HuH-7.5 (cell line): ENCODE measurements around the gene LCN10.

ENCODE experiments used
- DNase-seq: peaks from one replicate; pipeline ENCODE4 v3.0.0; 2011; ENCODE audit warnings: low spot score

Gene LCN10

GRCh38 chr9:136754626-136755301 lies 12.0 kb upstream of the LCN10 start:
- DNase-seq: no peak

GRCh38 chr9:136754059-136754572 lies 11.4 kb upstream of the LCN10 start:
- DNase-seq: no peak

GRCh38 chr9:136753371-136754058 lies 10.8 kb upstream of the LCN10 start:
- no peak for DNase-seq

GRCh38 chr9:136751814-136752213 lies 9.1 kb upstream of the LCN10 start:
- DNase-seq: no peak

GRCh38 chr9:136751244-136751643 lies 8.5 kb upstream of the LCN10 start:
- DNase-seq: no peak

- DNase-seq: no peak
Measured at GRCh38 chr9:136750526-136750925, 7.8 kb upstream of the LCN10 start.

- no peak for DNase-seq
Measured at GRCh38 chr9:136748666-136749611, 6.2 kb upstream of the LCN10 start.

- DNase-seq: no peak
Measured at GRCh38 chr9:136748201-136748600, 5.5 kb upstream of the LCN10 start, which contains the start of gene LCN6. Gene LCN6 (minus strand): TSS chr9:136748525. CDS start chr9:136748483, 42 bp downstream.

GRCh38 chr9:136747161-136748060 lies 4.7 kb upstream of the LCN10 start:
- DNase-seq: no peak

GRCh38 chr9:136746621-136747020 lies 3.9 kb upstream of the LCN10 start:
- DNase-seq: no peak

GRCh38 chr9:136746155-136746490 lies 3.4 kb upstream of the LCN10 start:
- no peak for DNase-seq

GRCh38 chr9:136745389-136746154 lies 2.8 kb upstream of the LCN10 start:
- no peak for DNase-seq

- DNase-seq: no peak
Measured at GRCh38 chr9:136744773-136745172, 2.0 kb upstream of the LCN10 start.

- no peak for DNase-seq
Measured at GRCh38 chr9:136743639-136744211, 985 bp upstream of the LCN10 start.

GRCh38 chr9:136741883-136742571 lies 713 bp downstream of the LCN10 start:
- no peak for DNase-seq

GRCh38 chr9:136740971-136741882 lies 1.5 kb downstream of the LCN10 start:
- DNase-seq: no peak

GRCh38 chr9:136740491-136740890 lies 2.2 kb downstream of the LCN10 start:
- no peak for DNase-seq

- DNase-seq: no peak
Measured at GRCh38 chr9:136740069-136740468, 2.7 kb downstream of the LCN10 start.

GRCh38 chr9:136739509-136739908 lies 3.2 kb downstream of the LCN10 start:
- no peak for DNase-seq
